ENCODE measurements around the gene CDIP1.
"Not testable (repeated sequence)": the region's sequence is repeated elsewhere in the genome, so short reads cannot be mapped to it uniquely, and the experiment has no call there.

Gene CDIP1

GRCh38 chr16:4538350-4539235 is at the start of gene CDIP1:
Gene CDIP1 (minus strand): TSS chr16:4538773. CDS start chr16:4514130, 24,643 bp downstream.
- peak; percentile 83 to 99 (median 98) for DNase-seq

- no peak for DNase-seq
Observed at GRCh38 chr16:4586291-4586690, 47.7 kb upstream of the CDIP1 start.

- DNase-seq: no peak
Observed at GRCh38 chr16:4583906-4584305, 45.3 kb upstream of the CDIP1 start.

- DNase-seq: no peak
Observed at GRCh38 chr16:4580250-4580649, 41.7 kb upstream of the CDIP1 start.

- peak; percentile 74 to 82 (median 76) for DNase-seq
Observed at GRCh38 chr16:4578961-4579530, 40.5 kb upstream of the CDIP1 start.

GRCh38 chr16:4576008-4576407 is 37.4 kb upstream of the CDIP1 start:
- DNase-seq: no peak

- DNase-seq: no peak
Observed at GRCh38 chr16:4574919-4575705, 36.5 kb upstream of the CDIP1 start.

GRCh38 chr16:4573926-4574325 is 35.4 kb upstream of the CDIP1 start:
- DNase-seq: not testable (repeated sequence)

GRCh38 chr16:4572715-4573114 is 34.1 kb upstream of the CDIP1 start:
- DNase-seq: no peak

- DNase-seq: no peak
Observed at GRCh38 chr16:4570688-4571321, 32.2 kb upstream of the CDIP1 start.

- no peak for DNase-seq
Observed at GRCh38 chr16:4570086-4570485, 31.5 kb upstream of the CDIP1 start.

GRCh38 chr16:4566144-4566543 is 27.6 kb upstream of the CDIP1 start:
- DNase-seq: no peak

- DNase-seq: no peak
Observed at GRCh38 chr16:4564661-4565267, 26.2 kb upstream of the CDIP1 start.

GRCh38 chr16:4561596-4561995 is 23.0 kb upstream of the CDIP1 start:
- no peak for DNase-seq

- DNase-seq: no peak
Observed at GRCh38 chr16:4557973-4558372, 19.4 kb upstream of the CDIP1 start.

GRCh38 chr16:4556580-4556979 is 18.0 kb upstream of the CDIP1 start:
- no peak for DNase-seq

- DNase-seq: no peak
Observed at GRCh38 chr16:4556112-4556511, 17.5 kb upstream of the CDIP1 start, which contains the start of gene C16orf96. Gene C16orf96 (plus strand): TSS chr16:4556340. CDS start chr16:4556490, 150 bp downstream.

- DNase-seq: no peak
Observed at GRCh38 chr16:4552541-4552940, 14.0 kb upstream of the CDIP1 start.

GRCh38 chr16:4550591-4550990 is 12.0 kb upstream of the CDIP1 start:
- no peak for DNase-seq

GRCh38 chr16:4548124-4548523 is 9.6 kb upstream of the CDIP1 start:
- DNase-seq: no peak

GRCh38 chr16:4544473-4544872 is 5.9 kb upstream of the CDIP1 start:
- DNase-seq: peak in 1 of 3 experiments; percentile 5

- no peak for DNase-seq
Observed at GRCh38 chr16:4539716-4540284, 1.2 kb upstream of the CDIP1 start.

All from NCI-H1417 (cell line).